Astrocyte of the spinal cord (primary cell): ENCODE measurements around the gene TMEM129.
A peak's percentile ranks its signal among the peaks of the same experiment; 100 is the strongest.

Experiments used
- DNase-seq: peaks from one replicate; pipeline ENCODE4 v3.0.0; 2011; ENCODE audit warnings: low read depth, low spot score
- H3K4me3 ChIP-seq: 2 replicates; pipeline ENCODE4 v1.5.1; 2011; ENCODE audit warnings: low read depth, mild to moderate bottlenecking, low read length, moderate library complexity
- in situ Hi-C: cut with HindIII; loops from 2 replicates; pipeline ENCODE4 v1.10.0; 2017; ENCODE audit warnings: low sequenced_read_pairs
- TF ChIP-seq, protein P1 (sequence below): IDR thresholded peaks from 2 replicates; pipeline ENCODE4 v1.5.1; 2012; ENCODE audit warnings: low read depth, mild to moderate bottlenecking, low read length, inconsistent platforms

The TMEM129 gene

DNA sequence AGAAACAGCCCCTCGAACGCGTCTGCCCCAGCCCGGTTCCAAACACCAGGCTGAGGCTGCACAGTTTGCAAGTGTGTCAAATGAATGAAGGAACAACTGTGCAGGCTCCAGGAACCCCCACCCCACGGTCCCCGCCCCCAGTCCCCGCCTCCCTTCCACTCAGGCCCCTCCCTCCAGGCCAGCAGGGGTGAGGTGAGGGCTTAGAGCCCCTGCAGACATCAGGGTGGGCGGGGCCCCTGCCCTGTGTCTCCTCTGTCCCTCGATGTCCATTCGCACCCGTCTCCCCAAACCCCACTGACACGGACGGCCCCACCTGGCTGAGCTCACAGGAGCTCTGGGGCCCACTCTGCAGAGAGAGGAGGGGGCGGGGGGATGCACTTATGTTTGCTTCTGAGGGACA is 28.7 kb upstream of the TMEM129 start:
- DNase-seq: no peak
- in situ Hi-C loops: no loop called here
- no peak overlapping the region for H3K4me3 ChIP-seq
- TF ChIP-seq, protein P1, sequence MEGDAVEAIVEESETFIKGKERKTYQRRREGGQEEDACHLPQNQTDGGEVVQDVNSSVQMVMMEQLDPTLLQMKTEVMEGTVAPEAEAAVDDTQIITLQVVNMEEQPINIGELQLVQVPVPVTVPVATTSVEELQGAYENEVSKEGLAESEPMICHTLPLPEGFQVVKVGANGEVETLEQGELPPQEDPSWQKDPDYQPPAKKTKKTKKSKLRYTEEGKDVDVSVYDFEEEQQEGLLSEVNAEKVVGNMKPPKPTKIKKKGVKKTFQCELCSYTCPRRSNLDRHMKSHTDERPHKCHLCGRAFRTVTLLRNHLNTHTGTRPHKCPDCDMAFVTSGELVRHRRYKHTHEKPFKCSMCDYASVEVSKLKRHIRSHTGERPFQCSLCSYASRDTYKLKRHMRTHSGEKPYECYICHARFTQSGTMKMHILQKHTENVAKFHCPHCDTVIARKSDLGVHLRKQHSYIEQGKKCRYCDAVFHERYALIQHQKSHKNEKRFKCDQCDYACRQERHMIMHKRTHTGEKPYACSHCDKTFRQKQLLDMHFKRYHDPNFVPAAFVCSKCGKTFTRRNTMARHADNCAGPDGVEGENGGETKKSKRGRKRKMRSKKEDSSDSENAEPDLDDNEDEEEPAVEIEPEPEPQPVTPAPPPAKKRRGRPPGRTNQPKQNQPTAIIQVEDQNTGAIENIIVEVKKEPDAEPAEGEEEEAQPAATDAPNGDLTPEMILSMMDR: no peak

GRCh38 chr4:1749370-1749769 is 28.2 kb upstream of the TMEM129 start:
- in situ Hi-C loops: no loop called here
- DNase-seq: no peak
- H3K4me3 ChIP-seq: no peak overlapping the region
- TF ChIP-seq, protein P1: no peak

DNA sequence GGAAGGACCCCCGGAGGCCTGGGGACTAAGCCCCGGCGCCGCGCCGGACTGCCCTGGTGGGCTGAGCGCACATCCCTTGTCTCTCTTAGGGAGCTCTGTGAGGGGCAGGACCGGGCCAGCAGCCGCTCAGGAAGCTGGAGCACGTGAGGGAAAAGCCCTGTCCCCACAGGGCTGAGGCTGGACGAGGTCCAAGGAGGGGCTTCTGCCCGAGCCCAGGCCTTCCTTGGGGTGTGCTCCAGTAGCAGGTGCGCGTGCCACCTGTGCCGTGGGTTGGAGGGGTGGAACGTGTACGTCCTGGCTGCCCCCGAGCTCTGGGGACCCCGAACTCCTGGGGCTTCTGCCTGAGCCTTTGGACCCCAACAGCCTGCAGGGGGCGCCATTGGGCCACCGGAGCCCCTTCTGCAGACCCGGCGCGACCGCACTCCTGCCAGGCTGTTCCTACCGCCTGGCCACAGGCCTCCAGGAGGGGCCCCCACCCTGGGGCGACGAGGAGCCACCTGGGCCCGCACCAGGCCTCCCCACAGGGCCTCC is 27.4 kb upstream of the TMEM129 start:
- TF ChIP-seq, protein P1: peak; percentile 84
- no peak overlapping the region for H3K4me3 ChIP-seq
- in situ Hi-C loops: no loop called here
- DNase-seq: peak; percentile 58

GRCh38 chr4:1747603-1747967 is 26.5 kb upstream of the TMEM129 start:
- no peak for DNase-seq
- in situ Hi-C loops: no loop called here
- H3K4me3 ChIP-seq: no peak overlapping the region
- TF ChIP-seq, protein P1: no peak

DNA sequence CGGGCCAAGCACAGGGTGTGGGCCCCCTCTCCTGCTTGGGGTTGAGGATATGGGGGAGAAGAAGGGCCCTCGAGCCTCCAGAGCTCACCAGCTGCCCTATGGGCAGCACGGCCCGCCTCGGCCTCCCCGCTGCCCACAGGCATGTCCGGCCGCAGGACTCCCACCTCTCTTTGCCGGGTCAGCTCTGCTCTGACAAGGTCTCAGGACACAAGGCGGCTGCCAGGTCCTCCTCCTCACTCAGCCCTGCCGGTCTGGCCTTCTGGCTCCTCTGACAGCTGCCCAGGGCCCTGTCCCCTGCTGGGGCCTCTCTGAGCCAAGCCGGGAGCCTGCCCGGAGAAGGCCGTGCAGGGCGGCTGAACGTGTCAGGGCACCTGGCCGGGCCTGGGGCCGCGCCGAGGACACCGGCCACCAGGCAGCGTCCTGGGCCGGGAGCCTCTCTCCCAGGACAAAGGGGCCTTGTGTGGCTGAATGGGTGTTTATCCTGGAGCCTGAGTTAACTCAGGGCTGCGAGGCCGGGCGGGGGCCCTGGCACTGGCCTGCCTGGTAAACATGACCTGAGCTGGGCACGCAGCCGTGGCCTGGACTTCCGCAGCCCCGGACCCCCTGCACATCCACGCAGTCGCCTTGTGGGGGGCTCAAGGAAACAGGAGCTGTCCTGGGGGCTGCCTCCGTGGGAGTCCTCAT is 25.9 kb upstream of the TMEM129 start:
- in situ Hi-C loops: no loop called here
- H3K4me3 ChIP-seq: no peak overlapping the region
- no peak for DNase-seq
- TF ChIP-seq, protein P1: no peak

GRCh38 chr4:1746265-1746691 is 25.2 kb upstream of the TMEM129 start:
- in situ Hi-C loops: no loop called here
- TF ChIP-seq, protein P1: peak; percentile 91

DNA sequence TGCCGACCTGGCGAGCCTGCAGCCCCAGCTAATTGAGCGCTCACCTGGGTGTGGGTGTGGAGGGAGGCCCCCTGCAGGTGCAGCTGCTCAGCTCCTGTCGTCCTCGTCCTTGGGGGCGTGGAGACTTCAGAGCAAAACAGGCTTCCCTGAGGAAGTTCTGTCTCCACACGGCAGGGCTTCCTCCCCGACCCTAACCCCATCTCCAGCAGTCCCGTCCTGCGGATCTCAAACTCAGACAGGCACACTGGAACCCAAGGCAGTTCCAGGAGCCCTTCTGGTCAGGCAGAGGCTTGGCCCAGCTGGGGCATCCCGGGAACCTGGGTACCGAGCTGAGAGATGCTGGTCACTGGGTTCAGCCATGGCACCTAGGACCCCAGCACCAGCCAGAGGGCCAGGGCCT is 24.6 kb upstream of the TMEM129 start:
- TF ChIP-seq, protein P1: no peak
- no peak overlapping the region for H3K4me3 ChIP-seq
- in situ Hi-C loops: no loop called here
- DNase-seq: no peak

More at GRCh38 chr4:1746265-1746691, 25.2 kb upstream of the TMEM129 start:
- no peak overlapping the region for H3K4me3 ChIP-seq
- peak; percentile 59 for DNase-seq
